RKO (cell line): ENCODE results near the gene DLAT.

Source experiments
- DNase-seq: peaks from one replicate; pipeline ENCODE4 v3.0.0-alpha.2; 2016; ENCODE audit warnings: low spot score

DLAT gene

DNA sequence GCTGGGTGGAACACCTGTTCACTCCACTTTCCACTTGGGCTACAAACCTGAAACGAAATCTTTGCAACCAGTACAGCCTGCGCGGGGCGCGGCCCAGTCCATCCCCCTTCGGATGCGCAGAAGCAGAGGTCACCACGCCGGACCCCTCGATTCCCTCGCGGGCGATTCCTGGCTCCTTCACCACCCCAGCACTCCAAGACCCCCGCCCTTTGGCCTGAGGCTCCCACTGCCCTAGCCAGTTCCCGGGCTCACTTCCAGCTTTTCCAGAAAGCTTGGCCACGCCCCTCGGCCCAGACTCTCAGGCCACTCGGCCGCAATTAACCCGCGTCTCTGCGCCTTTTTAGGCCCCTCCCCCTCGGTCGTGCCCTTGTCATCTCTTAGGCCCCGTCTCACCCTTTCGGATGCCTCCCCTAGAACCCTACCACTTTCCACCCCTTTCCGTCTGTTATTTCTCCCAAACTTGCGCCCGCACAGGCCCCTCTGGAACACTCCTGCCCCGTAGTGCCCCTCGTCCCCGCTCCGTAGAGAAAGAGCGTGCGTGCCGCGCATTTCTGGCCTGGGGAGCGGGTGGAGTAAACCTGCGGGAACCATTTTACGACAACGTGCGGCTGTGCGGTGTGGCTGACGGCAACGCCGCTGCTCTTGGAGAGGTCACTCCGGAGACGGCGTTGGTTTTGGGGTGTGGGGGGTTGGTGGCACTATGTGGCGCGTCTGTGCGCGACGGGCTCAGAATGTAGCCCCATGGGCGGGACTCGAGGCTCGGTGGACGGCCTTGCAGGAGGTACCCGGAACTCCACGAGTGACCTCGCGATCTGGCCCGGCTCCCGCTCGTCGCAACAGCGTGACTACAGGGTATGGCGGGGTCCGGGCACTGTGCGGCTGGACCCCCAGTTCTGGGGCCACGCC lies at the start of gene DLAT:
Gene DLAT (plus strand): TSS at position 636 of the 906 bp plus-strand sequence. CDS start 65 bp downstream, at position 701.
- peak; percentile 91 for DNase-seq

DNA sequence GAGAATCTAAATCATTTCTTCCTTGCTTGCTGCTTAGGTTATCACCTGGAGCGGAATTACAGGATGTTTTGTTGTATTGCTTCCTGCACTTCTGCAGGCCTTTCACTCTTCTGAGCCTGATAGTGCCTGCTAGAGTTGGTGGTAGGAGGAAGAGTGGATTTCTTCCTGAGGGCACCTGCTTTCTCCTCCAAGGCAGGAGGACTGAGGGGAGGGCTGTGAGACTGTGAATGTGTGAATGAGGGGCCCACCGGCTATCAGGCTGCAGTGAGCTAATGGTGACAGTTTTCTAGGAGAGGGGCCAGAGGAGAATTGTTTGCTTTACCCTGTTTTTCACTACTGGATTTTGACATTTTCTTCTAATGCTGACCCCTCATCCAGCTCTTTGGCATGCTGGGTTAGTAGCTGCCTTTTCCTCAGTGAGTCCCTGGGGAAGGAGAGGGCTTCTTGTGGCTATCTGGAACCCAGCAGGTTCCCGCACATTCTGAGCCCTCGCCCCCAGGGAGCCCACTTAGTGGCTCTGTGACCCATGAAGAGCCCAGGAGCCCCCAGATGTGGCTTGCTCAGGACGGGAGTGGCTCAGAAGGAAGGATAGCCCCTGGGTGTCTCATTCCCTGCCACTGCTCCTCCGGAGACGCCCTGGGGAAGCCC lies 49.0 kb upstream of the DLAT start:
- no peak for DNase-seq

DNA sequence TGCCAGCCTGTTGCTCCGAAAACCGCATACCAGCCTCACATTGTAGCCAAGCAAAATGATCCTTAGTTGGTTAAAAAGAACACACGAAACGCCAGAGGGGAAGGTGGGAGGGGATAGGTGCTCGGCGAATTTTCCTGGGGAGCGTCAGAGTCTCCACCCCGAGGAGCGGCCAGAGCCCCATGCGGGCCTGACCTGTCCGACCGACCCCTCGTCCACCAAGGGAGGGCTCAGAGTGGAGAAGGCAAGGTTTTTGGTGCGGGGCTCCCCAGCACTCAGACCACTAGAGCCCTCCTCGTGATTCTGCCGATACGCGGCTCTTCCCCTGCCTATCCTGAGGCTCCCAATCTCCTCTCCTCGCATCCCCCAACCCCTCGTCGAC lies 48.5 kb upstream of the DLAT start:
- DNase-seq, result no peak

DNA sequence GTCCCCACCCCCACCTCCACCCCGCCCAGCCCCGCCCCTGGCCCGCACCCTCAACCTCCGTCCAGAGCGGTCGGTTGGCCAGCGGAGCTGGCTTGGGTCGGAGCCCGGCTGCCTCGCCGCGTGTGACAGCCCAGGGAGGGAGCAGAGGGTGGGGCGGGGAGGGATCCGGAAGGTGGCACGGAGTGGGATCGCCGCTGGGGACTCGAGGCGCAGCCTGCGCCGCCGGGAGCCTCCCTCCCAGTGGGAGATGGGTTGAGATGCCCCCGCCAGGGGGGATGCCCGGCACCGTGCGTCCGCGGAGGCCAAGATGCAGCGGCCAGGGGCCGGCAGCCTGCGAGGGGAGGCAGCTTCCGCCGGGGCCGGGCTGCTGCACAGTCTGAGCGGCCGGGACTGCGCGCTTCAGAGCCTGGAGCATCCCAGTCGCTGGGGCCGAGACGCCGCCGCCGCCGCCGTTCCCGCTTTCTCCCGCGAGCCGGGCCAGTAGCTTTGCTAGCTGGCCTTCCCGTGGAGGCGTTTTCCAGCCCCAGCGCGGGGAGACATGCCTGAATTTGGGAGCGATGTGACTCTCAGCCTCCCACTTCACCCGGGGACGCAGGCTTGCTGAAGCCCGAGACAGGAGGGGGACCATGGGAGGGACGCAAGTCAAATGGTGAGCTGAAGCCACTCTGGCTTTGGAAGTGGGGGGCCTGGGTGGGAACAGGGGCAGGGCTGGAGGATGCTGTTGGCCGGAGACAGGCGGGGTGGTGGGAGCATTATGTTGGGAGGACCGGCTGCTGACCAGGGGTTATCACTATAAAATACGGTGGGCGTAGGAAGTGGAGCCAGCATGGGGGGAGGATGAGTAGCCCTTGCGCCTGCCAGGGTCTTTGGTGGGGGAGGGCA lies 47.8 kb upstream of the DLAT start:
- DNase-seq, result no peak

DNA sequence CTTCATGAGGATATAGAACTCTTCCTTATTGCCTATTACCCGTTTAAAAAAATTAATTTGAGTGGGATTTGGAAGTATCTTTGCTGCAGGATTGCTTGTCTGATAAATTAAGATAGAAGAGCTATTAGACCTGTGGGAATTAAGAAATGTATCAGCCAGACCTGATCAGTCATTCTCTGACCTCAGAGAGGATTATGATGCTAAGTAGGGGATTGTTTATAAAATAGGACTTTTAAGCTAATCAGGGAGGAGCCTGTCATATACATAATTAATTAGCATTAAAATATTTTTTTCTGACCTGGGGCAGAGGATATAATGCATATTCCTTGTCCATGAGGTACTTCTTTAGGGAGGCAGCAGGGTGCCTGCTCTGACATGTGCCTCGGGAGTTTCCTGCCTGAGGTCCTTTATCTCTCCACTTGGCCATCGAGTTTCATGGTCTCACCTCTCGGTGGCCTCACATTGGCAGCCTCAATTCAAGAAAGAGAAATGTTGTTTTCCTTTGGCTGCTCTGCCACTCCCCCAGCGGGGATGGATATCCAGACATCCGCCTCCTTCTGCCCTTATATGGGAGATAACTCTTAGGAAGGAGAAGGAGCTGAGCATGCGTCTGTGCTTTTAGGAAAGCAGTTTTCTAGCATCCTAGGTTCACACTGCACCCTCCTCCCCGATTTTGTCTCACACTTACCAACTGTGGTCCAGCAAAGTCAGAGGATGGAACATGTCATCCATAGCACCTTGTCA lies 47.0 kb upstream of the DLAT start:
- DNase-seq, result no peak

DNA sequence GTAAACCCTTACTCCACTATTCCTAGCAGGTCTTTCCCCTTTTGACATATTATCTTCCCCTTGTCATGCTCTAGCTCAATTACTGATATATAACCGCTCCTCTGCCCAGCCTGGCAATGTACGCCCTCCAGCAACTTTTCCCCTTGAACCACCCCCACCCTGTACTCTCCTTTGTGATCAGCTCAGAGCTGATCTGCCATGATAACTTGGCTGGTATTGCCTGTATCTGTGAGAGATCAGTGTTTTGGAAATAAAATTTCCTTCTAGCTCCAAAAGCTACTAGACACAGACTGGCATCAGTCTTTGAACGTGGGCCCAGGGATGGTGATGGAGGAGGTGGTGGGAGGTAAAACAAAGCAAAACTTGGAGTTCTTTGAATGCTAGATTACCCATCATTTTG lies 45.1 kb upstream of the DLAT start:
- DNase-seq, result no peak

DNA sequence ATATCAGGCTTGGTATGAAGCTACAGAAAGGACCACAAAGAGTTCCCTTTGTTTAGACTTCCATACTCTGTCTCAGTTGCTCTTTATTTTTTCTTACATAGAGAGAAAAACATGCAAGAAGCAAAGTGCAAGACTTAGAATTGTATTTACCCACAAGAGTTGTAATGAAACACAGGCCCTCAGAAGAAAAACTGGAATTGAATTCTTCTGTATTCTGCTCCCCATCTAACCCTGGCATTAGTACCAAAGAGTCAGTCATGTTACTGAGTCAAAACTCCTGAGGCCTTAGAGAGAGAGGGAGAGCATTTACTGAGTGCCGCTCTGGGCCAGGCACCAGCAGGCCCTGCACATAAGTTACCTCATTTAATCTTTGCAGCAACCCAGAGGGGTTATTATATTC lies 43.9 kb upstream of the DLAT start:
- DNase-seq, result no peak

DNA sequence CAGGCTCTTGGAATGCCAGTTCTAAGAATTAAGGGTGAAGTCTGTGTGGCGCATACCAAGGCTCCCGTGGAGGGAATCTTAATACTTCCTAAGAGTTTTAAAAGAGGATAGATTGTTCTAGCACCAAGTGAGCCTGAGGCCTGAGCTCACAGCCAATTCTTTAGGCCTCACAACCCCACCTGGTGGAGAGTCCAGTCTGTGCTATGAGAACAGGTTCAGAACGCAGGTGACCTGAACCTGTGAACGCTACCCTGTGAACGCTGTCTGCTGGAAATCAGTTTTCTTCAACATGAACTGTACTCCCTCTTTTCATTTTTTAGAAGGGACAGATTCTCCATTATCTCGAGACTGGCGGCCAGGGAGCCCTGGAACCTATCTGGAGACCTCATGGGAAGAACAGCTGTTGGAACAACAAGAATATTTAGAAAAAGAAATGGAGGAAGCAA lies 43.2 kb upstream of the DLAT start:
- DNase-seq, result no peak

DNA sequence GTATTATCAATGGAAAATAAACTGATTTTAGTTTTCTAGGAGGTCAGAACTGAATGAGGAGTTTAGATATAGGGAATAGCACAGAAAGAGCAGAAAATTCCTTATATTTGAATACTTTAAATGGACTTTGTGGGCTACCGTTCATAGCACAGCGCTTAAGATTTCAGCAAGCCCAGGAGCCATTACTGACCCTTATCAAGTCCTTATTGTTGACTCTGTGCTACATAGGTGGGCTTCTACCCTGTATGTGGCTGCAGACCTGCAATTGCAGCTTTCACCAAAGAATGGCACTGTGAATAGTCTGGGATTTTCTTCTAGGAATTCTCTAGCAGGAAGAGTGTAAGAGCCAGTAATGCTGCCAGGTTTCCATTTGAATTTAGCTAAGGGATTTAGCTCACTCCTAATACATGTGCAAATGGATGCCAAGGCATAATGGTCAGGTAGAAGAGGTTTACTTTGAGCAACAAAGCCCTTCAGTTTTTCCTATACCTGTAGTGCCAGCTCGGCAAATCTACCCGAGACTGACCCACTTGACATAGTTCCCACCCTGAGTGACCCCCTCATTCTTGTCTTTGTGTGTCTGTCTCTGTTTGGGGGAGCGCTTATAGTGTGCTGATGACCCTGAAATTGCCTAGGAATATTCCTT lies 42.5 kb upstream of the DLAT start:
- DNase-seq, result no peak

DNA sequence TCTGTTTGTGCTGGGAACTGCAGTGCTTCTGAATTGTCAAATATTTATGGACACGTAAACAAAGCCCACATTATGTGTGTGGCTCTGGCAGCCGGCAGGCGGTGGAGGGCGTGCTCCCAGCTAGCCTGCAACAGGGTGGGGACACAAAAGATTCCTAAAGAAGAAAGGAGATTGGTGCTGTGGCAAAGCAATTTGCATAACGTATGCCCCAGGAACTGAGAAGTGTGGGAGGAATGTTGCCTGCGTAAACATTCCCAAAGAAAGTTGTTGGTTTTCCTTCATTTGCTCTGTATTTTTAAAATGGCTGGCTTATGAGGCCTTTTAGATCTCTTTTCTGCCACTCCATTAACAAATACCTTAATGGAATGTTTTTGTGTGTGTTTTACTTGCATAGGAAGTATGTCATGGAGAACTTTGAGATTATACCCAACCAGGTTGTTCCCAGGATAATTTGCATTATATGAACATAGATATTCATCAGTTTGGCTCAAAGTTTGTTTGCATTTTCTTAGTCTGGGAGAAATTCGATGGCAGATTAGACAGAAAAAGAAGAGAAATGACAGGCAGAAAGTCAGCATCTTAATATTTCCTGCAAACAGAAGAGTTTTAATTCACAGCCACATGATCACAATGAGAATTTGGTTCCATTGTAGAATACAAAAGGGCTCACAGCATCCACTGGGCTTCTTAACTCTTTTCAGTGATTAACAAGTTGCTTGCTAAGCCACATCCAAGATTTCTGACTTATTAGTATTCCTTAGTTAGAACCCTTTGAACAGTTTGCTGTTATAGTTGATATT lies 41.8 kb upstream of the DLAT start:
- DNase-seq, result no peak

DNA sequence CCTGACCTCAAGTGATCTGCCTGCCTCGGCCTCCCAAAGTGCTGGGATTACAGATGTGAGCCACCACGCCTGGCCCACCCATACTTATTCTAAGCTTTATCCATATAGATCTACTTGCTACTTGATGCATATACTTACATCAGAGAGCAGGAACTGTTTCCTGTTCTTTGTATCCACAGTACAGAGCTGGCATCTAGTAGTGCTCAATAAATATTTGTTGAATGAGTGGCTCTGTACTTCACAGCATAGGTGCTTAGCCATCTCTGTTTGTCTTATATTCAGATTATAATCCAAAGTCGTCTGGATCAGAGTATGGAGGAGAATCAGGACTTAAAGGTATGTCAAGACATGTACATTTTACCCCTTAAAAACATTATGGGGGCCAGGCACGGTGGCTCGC lies 38.6 kb upstream of the DLAT start:
- no peak for DNase-seq

DNA sequence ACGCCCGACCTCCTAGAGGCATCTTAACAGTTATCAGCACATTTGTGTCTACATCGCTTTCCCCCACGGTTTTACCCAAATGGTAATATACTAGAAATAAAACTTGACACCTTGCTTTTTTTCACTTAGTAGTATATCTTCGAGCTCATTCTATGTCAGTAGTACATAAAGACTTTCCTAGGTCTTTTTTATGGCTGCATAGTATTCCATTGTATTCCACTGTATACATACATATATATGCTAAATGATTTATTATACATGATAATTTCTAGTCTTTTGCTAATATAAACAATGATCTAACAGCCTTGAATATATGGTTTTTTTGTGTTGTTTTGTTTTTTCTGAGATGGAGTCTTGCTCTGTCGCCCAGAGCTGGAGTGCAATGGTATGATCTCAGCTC lies 34.8 kb upstream of the DLAT start:
- DNase-seq, result no peak

DNA sequence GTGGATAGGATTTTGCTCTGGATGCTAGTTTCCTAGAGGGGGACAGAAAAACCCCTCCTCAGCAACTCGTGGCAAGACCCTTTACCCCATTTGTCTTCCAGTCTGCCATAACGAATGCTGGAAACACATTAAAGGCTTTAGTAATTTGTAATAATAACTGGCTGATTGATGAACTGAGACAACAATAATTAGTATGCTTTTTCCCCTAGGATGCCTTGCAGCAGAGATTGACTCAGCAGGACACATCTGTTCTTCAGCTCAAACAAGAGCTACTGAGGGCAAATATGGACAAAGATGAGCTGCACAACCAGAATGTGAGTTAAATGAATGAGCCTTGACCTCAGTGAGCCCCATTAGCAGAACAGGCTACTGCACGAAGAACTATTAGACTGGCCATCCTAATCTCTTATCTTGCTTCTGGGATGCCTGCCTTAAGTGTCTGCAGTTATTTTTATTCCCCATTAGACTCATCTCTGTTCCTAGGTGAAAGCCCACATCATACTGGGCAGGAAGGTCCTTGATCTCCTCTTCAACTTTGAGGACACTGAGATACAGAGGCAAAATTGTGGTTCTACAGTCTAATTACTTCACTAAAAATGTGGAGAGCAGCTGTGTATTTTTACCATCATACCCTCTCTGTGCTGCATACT lies 32.9 kb upstream of the DLAT start:
- no peak for DNase-seq

DNA sequence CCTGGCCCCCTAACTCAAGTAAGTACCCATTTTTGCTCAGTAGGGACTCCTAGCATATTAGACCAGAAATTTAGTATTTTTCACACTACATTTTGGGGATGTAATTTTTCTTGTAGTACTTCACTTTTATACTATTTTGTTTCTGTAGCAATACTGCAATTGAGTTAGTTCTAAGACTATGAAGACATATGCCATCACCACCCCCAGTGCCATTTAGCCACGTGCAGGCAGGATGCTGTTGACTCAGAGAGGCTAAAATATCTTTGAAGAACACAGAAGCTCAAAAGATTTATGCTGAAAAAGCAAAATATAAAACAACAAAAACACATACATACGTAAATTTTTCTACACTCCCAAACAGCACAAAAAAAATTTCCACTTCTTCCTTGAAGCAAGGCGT lies 29.1 kb upstream of the DLAT start:
- no peak for DNase-seq

DNA sequence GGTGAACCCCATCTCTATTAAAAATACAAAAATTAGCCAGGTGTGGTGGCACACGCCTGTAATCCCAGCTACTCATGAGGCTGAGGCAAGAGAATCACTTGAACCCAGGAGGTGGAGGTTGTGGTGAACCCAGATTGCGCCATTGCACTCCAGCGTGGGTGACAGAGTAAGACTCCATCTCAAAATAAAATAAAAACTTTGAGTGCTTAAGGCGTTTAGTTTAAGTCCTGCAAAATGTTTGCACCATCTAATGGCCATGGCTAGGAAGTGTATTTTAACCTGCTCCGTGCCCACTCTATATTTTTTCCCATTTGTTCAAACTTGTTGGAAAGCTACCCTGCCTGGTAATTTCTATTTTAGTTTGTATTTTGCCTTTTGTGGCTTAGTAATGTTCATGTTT lies 28.5 kb upstream of the DLAT start:
- peak; percentile 41 for DNase-seq

DNA sequence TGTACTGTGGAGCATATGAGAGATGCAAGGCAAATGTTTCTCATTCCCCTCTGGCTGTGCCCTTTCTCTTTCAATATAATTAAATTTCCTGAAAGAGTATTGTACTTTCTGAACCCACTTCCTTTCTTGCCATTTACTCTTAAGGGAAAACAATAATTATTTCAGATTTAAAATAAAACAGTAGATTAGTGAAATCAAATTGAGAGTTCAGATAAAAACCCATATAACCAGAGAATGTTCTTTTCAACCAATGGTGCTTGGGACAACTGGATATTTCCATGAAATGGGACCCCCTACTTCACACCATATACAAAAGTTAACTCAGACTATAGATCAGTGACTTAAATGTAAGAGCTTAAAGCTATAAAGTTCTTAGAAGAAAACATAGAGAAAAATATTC lies 26.1 kb upstream of the DLAT start:
- no peak for DNase-seq

DNA sequence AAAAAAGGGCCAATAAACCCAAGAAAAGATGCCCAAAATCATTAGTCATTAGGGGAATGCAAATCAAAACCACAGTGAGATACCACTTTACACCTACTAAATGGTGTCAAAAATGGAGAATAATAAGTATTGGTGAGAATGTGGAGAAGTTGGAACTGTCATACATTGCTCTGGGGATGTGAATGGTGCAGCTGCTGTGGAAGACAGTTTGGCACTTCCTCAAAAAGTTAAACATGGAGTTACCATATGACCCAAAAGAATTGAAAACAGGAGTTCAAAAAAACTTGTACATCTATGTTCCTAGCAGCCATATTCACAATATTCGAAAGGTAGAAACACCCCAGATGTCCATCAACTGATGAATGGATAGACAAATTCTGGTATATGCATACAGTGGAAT lies 24.5 kb upstream of the DLAT start:
- no peak for DNase-seq

DNA sequence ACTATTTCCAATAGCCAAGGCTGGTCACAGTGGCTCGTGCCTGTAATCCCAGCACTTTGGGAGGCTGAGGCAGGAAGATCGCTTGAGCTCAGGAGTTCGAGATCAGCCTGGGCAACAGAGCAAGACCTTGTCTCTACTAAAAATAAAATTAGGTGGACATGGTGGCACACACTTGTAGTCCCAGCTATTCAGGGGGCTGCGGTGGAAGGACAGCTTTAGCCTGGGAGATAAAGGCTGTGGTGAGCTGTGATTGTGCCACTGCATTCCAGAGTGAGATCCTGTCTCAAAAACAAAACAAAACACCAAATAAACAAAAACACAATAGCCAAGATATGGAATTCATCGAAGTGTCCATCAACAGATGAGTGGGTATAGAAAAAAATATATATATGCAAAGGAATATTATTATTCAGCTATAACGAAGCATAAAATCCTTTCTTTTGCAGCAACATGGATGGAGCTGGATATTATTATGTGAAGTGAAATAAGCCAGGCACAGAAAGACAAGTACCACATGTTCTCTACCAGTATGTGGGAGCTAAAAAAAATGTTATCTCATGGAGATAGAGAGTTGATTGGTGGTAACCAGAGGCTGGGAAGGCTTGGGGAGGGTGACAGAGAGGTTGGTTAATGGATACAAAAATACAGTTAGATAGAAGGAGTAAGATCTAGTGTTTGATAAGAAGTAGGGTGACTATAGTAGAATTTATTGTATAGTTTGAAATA lies 22.6 kb upstream of the DLAT start:
- DNase-seq, result no peak

DNA sequence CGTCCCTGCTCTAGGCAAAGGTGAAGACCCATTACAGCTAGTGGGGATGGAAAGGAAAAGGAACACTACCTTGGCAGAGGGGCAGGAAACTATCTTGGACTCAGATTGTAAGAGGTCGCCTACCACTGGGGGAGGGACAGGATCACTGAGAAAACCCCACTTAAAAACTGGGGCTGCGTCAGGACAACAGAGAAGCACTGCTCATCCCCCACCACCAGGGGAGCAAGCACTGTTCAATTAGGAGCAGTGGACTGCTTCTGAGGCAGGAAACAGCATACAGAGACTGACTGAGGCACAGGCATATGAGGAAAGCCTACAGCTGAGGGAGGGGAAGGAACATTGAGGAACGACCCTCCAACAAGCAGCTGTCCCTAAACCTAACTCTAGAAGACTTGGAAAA lies 20.8 kb upstream of the DLAT start:
- DNase-seq, result peak; percentile 20
